Inflammatory macrophage treated with lipopolysaccharide for 1 hour (primary cell): ENCODE results near the gene BTK.

Source experiments
- DNase-seq, 2 donors: peaks; one replicate each; pipeline ENCODE4 v3.0.0-alpha.2; 2020 to 2022

BTK gene

GRCh38 chrX:101393530-101394305 is 7.7 kb upstream of the BTK start:
- no peak for DNase-seq

- no peak for DNase-seq
These were observed 5.8 kb upstream of the BTK start for GRCh38 chrX:101391831-101392230.

GRCh38 chrX:101390664-101391525 is 4.9 kb upstream of the BTK start, which contains the start of gene RPL36A:
TSS of gene RPL36A (plus strand) at chrX:101391011. CDS start at chrX:101391044, 33 bp downstream.
- DNase-seq, result peak; percentile 84 to 86

GRCh38 chrX:101388604-101389003 is 2.6 kb upstream of the BTK start:
- DNase-seq, result no peak

- DNase-seq, result no peak
These were observed 523 bp upstream of the BTK start for GRCh38 chrX:101386542-101386885.

DNA sequence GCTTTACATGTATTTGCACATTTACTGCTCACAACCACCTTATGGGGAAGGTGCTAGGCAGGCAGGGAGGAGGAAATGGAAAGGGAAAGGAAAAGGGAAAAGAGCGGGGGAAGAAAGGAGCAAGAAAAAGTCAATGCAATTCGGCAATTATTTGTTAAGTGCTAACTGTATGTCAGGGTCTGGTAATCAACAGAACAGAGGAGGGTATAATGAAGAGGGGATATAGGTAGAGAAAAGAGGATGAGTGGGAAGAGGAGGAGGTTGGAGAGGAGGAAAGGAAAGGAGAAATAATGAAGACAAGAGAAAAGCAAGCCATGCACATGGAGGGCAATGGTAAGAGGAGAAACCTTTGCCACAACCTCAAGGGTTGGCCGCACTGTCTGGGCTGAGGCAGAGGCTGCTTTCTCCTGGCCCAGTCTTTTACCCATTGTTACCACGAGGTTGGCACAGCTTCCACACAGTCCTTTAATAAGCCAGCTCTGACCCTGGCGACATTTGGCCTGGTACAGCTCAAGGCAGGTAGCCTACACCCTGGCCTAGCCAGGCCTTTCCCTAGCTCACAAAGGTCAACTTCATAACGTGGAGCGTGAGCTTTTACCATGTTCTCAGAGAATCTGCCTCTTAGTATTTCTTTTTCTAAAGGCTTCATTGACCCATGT is 836 bp downstream of the BTK start:
- DNase-seq, result no peak

- peak in 1 of 2 donors; percentile 12 for DNase-seq
These were observed 2.2 kb downstream of the BTK start for GRCh38 chrX:101383679-101384205.

DNA sequence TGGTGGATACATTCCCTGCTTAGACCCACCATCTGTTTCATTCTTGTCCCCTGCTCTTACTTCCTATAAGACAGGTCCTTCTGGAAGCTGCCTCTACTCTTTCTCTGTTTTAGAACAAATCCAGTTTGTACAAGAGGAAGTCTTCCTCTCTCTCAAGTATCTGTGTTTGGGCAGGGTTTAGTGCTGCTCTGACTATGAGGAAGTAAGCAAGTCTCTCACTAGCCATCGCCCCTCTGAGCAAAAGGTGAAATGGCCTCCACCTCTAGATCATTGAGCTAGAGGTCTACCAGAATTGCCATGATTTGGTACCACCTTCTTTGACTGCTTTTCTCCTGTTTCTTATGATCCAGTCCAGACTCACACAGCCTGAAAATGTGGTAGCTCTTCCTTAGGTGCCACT is 8.4 kb downstream of the BTK start:
- peak; percentile 17 to 18 for DNase-seq

- DNase-seq, result no peak
These were observed 15.0 kb downstream of the BTK start for GRCh38 chrX:101370888-101371504.

GRCh38 chrX:101369687-101370086 is 16.3 kb downstream of the BTK start:
- DNase-seq, result no peak

- no peak for DNase-seq
These were observed 17.2 kb downstream of the BTK start for GRCh38 chrX:101368800-101369199.

DNA sequence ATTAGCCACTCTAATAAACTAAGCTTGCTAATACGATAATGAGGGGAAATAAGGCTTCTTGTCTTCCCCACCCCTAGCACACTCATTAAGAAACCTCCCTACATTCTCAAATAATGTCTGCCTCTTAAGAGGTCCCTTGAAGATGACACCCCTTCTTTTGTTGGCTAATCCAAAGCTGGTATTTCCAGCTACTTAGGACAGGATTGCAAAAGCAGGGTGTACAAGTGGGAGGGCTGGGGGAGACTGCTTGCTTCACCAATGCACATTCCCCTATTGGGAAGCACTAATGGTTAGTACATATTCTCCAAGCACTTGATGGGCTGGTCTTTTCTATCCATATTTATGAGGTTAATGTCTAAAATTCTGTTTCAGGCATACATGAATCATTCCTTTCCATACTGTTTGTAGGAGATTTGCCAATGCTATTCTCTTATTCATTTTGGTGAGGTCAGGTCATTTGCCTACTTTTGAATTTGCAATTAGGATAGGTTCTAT is 20.6 kb downstream of the BTK start:
- peak in 1 of 2 donors; percentile 60 for DNase-seq

GRCh38 chrX:101362757-101363156 is 23.2 kb downstream of the BTK start:
- no peak for DNase-seq

GRCh38 chrX:101362116-101362515 is 23.9 kb downstream of the BTK start:
- DNase-seq, result no peak

DNA sequence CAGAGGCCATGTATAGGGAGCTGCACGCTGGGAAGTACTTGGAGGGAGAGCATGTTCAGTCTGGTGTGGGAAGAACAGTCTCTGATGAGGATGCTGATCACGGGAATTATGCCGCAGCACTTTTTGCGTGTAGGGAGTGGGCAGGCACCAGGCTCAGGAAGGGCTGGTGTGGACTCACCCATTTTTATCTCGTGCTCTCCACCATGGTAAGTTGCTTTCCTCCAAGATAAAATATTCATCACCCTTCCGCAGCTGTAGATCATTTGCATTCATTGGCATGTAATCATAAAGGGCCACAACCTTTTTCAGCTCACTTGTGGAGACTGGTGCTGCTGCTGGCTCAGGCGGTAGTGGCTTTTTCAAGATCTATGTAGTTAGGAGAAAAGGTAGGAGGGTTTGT is 25.6 kb downstream of the BTK start:
- DNase-seq, result no peak

- no peak for DNase-seq
These were observed 26.0 kb downstream of the BTK start for GRCh38 chrX:101359966-101360365.

- no peak for DNase-seq
These were observed 28.7 kb downstream of the BTK start for GRCh38 chrX:101357166-101357795.

DNA sequence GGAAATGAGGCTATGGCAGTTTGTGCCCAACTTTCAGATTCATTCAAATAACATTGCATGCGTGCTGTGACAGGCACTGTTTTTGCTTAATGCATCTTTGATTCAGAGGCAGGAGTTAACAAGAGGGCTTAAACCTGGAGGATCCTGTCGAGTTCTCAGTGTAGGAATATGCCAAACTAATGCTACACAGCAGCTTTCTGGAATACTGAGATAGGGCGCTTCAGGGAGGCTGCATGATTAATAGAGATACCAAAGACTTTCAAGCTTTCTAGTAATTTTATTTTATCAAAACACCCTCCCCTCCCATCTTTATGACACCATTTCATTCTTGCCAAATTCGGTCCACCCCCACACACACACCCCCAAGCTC is 36.8 kb downstream of the BTK start:
- no peak for DNase-seq

- peak; percentile 65 for DNase-seq
These were observed 37.4 kb downstream of the BTK start, which contains the start of gene TIMM8A for GRCh38 chrX:101348452-101349192. TSS of gene TIMM8A (minus strand) at chrX:101348742. CDS start at chrX:101348664, 78 bp downstream.

DNA sequence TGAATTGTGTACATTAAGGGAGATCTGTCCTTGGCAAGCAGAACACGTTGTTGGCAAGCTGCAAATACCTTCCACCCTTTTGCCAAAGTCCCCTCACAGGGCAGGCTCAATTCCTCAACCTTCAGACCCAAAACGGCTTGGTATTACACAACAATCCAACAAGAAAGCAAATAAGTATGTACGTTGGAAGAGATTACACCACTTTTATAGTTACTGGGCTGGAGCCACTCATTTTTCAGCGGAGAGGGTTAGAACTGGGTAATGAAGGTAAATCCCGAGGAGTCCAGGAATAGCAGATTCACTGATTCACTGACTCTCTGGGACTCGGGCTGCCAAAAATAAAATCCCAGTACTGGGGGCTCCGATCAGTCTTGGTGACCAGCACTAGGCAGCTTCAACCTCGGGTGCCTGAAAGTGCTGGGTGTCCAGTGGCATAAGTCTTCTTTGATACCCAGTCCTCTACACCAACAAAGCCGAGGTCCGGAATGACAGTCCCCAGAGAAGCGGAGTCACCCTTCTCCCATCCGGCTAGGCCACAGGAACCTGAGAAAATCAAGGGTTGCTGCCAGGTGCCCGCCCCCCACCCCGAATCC is 38.0 kb downstream of the BTK start:
- no peak for DNase-seq

- DNase-seq, result no peak
These were observed 48.2 kb downstream of the BTK start for GRCh38 chrX:101337776-101338271.
